Loucy (cell line): ENCODE data around the gene BABAM2.

Source experiments
- H2AFZ ChIP-seq: fragments of 200-600 bp; sonication (generic); 2 replicates; pipeline ENCODE4 v1.6.0; 2016; ENCODE audit warnings: antibody characterized with exemption, mild to moderate bottlenecking, low read length, moderate library complexity
- H3F3A ChIP-seq: fragments of 200-600 bp; 2 replicates; pipeline ENCODE4 v1.6.0; 2016; ENCODE audit warnings: antibody characterized with exemption, low read depth, mild to moderate bottlenecking
- H3K27me3 ChIP-seq: fragments of 200-600 bp; sonication (generic); 2 replicates; pipeline ENCODE4 v1.6.1; 2014; ENCODE audit warnings: low read length, mild to moderate bottlenecking; ENCODE audit not compliant: insufficient read depth, poor library complexity, severe bottlenecking
- H3K36me3 ChIP-seq: fragments of 200-600 bp; sonication (generic); 2 replicates; pipeline ENCODE4 v1.6.1; 2016; ENCODE audit warnings: low read length; ENCODE audit not compliant: insufficient read depth
- H3K4me1 ChIP-seq: fragments of 200-600 bp; sonication (generic); 2 replicates; pipeline ENCODE4 v1.5.1; 2014; ENCODE audit warnings: low read length, mild to moderate bottlenecking; ENCODE audit not compliant: insufficient read depth, poor library complexity, severe bottlenecking
- H3K4me2 ChIP-seq: fragments of 200-600 bp; sonication (generic); 2 replicates; pipeline ENCODE4 v1.6.0; 2014; ENCODE audit warnings: antibody characterized with exemption, low read length, low read depth, mild to moderate bottlenecking; ENCODE audit not compliant: poor library complexity, severe bottlenecking
- H3K4me3 ChIP-seq: fragments of 200-600 bp; sonication (generic); 2 replicates; pipeline ENCODE4 v1.5.1; 2014; ENCODE audit warnings: low read length, mild to moderate bottlenecking, mixed read lengths; ENCODE audit not compliant: poor library complexity, severe bottlenecking
- H3K79me2 ChIP-seq: fragments of 200-600 bp; sonication (generic); 2 replicates; pipeline ENCODE4 v1.6.1; 2014; ENCODE audit warnings: low read length; ENCODE audit not compliant: insufficient read depth
- H3K9ac ChIP-seq: fragments of 200-600 bp; sonication (generic); 2 replicates; pipeline ENCODE4 v1.6.0; 2014; ENCODE audit warnings: mild to moderate bottlenecking, low read depth, low read length, moderate library complexity; ENCODE audit not compliant: poor library complexity, severe bottlenecking
- H3K9me2 ChIP-seq: fragments of 200-600 bp; sonication (generic); replicated peaks from 2 replicates; pipeline ENCODE4 v1.6.1; 2016; ENCODE audit warnings: low read depth, low read length, mixed read lengths
- H3K9me3 ChIP-seq: fragments of 200-600 bp; sonication (generic); 2 replicates; pipeline ENCODE4 v1.6.1; 2014; ENCODE audit warnings: mild to moderate bottlenecking, antibody characterized with exemption, low read length, low read depth; ENCODE audit not compliant: insufficient read depth
- H4K20me1 ChIP-seq: fragments of 200-600 bp; sonication (generic); 2 replicates; pipeline ENCODE4 v1.6.0; 2014; ENCODE audit warnings: antibody characterized with exemption, low read length, mild to moderate bottlenecking; ENCODE audit not compliant: insufficient read depth, poor library complexity, severe bottlenecking
- CTCF ChIP-seq: fragments of 200-600 bp; sonication (generic); conservative IDR thresholded peaks from 2 replicates; pipeline ENCODE4 v1.5.1; 2014; ENCODE audit warnings: mild to moderate bottlenecking, antibody characterized with exemption, low read length
- EZH2phosphoT487 ChIP-seq: fragments of 200-600 bp; IDR thresholded peaks from 2 replicates; pipeline ENCODE4 v1.6.1; 2018; ENCODE audit warnings: antibody characterized with exemption, mild to moderate bottlenecking, moderate library complexity, borderline replicate concordance

Gene BABAM2

DNA sequence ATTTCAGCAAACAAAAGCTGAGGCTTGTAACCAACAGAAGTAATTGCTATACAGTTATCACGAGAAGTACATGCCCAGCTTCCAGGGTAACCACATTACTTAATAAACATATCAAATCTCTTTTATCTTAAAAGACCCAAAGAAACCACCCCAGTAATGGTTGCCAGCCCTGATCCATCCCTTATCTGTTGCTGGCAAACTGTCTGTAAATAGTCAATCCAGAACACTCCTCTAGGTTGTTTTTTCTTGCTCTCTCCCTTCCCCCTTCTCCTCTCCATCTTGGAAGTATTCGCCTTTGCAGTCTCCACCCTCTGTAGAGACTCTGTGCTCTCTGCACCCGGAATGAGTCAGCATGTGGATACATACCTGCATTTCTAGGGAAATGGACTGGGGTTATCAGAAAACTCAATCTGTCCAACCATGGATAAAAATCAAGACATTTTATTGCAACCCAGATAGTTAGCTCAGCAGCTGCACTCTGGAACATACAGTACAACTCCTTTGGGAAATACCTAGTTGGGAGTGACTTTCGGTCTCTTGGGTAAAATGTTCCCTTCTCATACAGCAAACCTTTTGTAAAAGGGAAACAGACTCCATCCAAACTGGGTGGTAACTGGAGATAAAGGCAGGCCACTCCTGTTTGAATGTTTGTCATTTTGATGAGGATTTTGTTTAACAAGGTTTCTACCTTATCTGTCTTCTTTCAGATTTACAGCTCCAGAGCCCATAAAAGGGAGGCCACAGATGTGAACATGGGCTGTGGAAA, 378.7 kb downstream of the BABAM2 start:
- H2AFZ ChIP-seq = no peak overlapping the region
- peak overlapping the region; percentile 50 for H3K9ac ChIP-seq
- no peaks in the 10 kb centered on the region for H3K79me2 ChIP-seq
- H3F3A ChIP-seq = peaks cover 13% of the 10 kb centered on the region
- no peaks in the 10 kb centered on the region for H4K20me1 ChIP-seq
- H3K27me3 ChIP-seq = no peaks in the 10 kb centered on the region
- H3K9me3 ChIP-seq = no peaks in the 10 kb centered on the region
- peak overlapping the region; percentile 47 for H3K4me3 ChIP-seq
- peaks cover 69% of the 10 kb centered on the region for H3K4me1 ChIP-seq
- TF ChIP-seq EZH2phosphoT487 (no peak), CTCF (no peak)
- H3K36me3 ChIP-seq = no peaks in the 10 kb centered on the region
- no peaks in the 10 kb centered on the region for H3K9me2 ChIP-seq
- peak overlapping the region; percentile 76 for H3K4me2 ChIP-seq

GRCh38 chr2:28270456-28271152, 380.1 kb downstream of the BABAM2 start:
- no peaks in the 10 kb centered on the region for H4K20me1 ChIP-seq
- H3K9me2 ChIP-seq = no peaks in the 10 kb centered on the region
- no peak overlapping the region for H3K4me3 ChIP-seq
- H3K9ac ChIP-seq = peak overlapping the region; percentile 39
- no peaks in the 10 kb centered on the region for H3K36me3 ChIP-seq
- peak overlapping the region; percentile 76 for H3K4me2 ChIP-seq
- no peak overlapping the region for H2AFZ ChIP-seq
- no peaks in the 10 kb centered on the region for H3K79me2 ChIP-seq
- no peak for TF ChIP-seq CTCF
- no peak for TF ChIP-seq EZH2phosphoT487
- peaks cover 15% of the 10 kb centered on the region for H3F3A ChIP-seq
- H3K27me3 ChIP-seq = no peaks in the 10 kb centered on the region
- H3K9me3 ChIP-seq = no peaks in the 10 kb centered on the region
- peaks cover 83% of the 10 kb centered on the region for H3K4me1 ChIP-seq

DNA sequence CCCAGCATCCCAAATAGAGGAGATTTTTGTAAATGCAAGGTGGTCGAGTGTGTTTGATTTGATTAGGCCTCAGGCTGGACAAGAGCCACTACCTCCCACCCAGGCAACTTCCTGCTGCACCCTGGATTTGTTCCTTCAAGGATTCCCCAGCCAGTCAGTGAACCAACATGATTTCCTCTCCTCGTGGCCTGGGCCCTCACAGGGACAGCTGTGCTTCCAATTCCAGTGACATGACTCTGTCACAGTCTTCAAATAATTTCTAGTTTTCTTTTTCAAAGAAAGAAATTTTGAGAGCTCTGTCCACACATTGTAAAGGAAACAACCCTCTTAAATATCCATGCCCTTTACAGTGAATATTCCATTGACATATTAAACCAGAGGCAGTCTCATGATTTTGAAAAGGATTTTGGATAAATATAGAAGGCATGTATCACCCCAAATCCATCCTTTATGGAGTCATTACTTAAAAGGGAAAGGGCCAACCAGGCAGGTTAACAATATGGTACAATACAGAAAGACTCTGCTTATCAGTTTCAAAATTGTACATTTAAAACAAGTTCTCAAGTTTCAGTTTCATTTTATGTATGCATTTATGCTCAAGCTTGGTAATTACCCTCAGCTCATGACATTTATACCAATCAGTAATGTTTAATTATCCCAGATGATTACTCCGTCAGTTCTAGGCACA, 380.8 kb downstream of the BABAM2 start:
- H3K4me3 ChIP-seq = no peak overlapping the region

More for the DNA sequence above, 380.8 kb downstream of the BABAM2 start:
- H3K4me1 ChIP-seq = peaks cover 84% of the 10 kb centered on the region
- H3F3A ChIP-seq = peaks cover 19% of the 10 kb centered on the region
- peak overlapping the region; percentile 32 for H3K4me2 ChIP-seq
- no peaks in the 10 kb centered on the region for H3K36me3 ChIP-seq
- H3K79me2 ChIP-seq = no peaks in the 10 kb centered on the region
- H3K9ac ChIP-seq = peak overlapping the region; percentile 39
- no peak for TF ChIP-seq EZH2phosphoT487
- no peak for TF ChIP-seq CTCF
- no peaks in the 10 kb centered on the region for H3K9me2 ChIP-seq
- no peaks in the 10 kb centered on the region for H3K9me3 ChIP-seq
- no peak overlapping the region for H2AFZ ChIP-seq
- H3K27me3 ChIP-seq = no peaks in the 10 kb centered on the region
- no peaks in the 10 kb centered on the region for H4K20me1 ChIP-seq
